Loucy (cell line): Measurements from ENCODE around the gene MPND.

Source experiments
- H2AFZ ChIP-seq: fragments of 200-600 bp; sonication (generic); 2 replicates; pipeline ENCODE4 v1.6.0; 2016; ENCODE audit warnings: antibody characterized with exemption, mild to moderate bottlenecking, low read length, moderate library complexity
- H3F3A ChIP-seq: fragments of 200-600 bp; 2 replicates; pipeline ENCODE4 v1.6.0; 2016; ENCODE audit warnings: antibody characterized with exemption, low read depth, mild to moderate bottlenecking
- H3K27me3 ChIP-seq: fragments of 200-600 bp; sonication (generic); 2 replicates; pipeline ENCODE4 v1.6.1; 2014; ENCODE audit warnings: low read length, mild to moderate bottlenecking; ENCODE audit not compliant: insufficient read depth, poor library complexity, severe bottlenecking
- H3K36me3 ChIP-seq: fragments of 200-600 bp; sonication (generic); 2 replicates; pipeline ENCODE4 v1.6.1; 2016; ENCODE audit warnings: low read length; ENCODE audit not compliant: insufficient read depth
- H3K4me1 ChIP-seq: fragments of 200-600 bp; sonication (generic); 2 replicates; pipeline ENCODE4 v1.5.1; 2014; ENCODE audit warnings: low read length, mild to moderate bottlenecking; ENCODE audit not compliant: insufficient read depth, poor library complexity, severe bottlenecking
- H3K4me2 ChIP-seq: fragments of 200-600 bp; sonication (generic); 2 replicates; pipeline ENCODE4 v1.6.0; 2014; ENCODE audit warnings: antibody characterized with exemption, low read length, low read depth, mild to moderate bottlenecking; ENCODE audit not compliant: poor library complexity, severe bottlenecking
- H3K4me3 ChIP-seq: fragments of 200-600 bp; sonication (generic); 2 replicates; pipeline ENCODE4 v1.5.1; 2014; ENCODE audit warnings: low read length, mild to moderate bottlenecking, mixed read lengths; ENCODE audit not compliant: poor library complexity, severe bottlenecking
- H3K79me2 ChIP-seq: fragments of 200-600 bp; sonication (generic); 2 replicates; pipeline ENCODE4 v1.6.1; 2014; ENCODE audit warnings: low read length; ENCODE audit not compliant: insufficient read depth
- H3K9ac ChIP-seq: fragments of 200-600 bp; sonication (generic); 2 replicates; pipeline ENCODE4 v1.6.0; 2014; ENCODE audit warnings: mild to moderate bottlenecking, low read depth, low read length, moderate library complexity; ENCODE audit not compliant: poor library complexity, severe bottlenecking
- H3K9me2 ChIP-seq: fragments of 200-600 bp; sonication (generic); replicated peaks from 2 replicates; pipeline ENCODE4 v1.6.1; 2016; ENCODE audit warnings: low read depth, low read length, mixed read lengths
- H3K9me3 ChIP-seq: fragments of 200-600 bp; sonication (generic); 2 replicates; pipeline ENCODE4 v1.6.1; 2014; ENCODE audit warnings: mild to moderate bottlenecking, antibody characterized with exemption, low read length, low read depth; ENCODE audit not compliant: insufficient read depth
- H4K20me1 ChIP-seq: fragments of 200-600 bp; sonication (generic); 2 replicates; pipeline ENCODE4 v1.6.0; 2014; ENCODE audit warnings: antibody characterized with exemption, low read length, mild to moderate bottlenecking; ENCODE audit not compliant: insufficient read depth, poor library complexity, severe bottlenecking
- CTCF ChIP-seq: fragments of 200-600 bp; sonication (generic); conservative IDR thresholded peaks from 2 replicates; pipeline ENCODE4 v1.5.1; 2014; ENCODE audit warnings: mild to moderate bottlenecking, antibody characterized with exemption, low read length
- EZH2phosphoT487 ChIP-seq: fragments of 200-600 bp; IDR thresholded peaks from 2 replicates; pipeline ENCODE4 v1.6.1; 2018; ENCODE audit warnings: antibody characterized with exemption, mild to moderate bottlenecking, moderate library complexity, borderline replicate concordance

The MPND gene

GRCh38 chr19:4301590-4302242 is 41.6 kb upstream of the MPND start:
- Histone ChIP-seq H3K4me2 (no peak overlapping the region), H2AFZ (peak overlapping the region; percentile 43; the same call in 1 of the 2 replicates), H3K9me3 (no peaks in the 10 kb centered on the region), H3F3A (no peaks in the 10 kb centered on the region), H3K27me3 (no peaks in the 10 kb centered on the region), H3K4me1 (peaks cover 4% of the 10 kb centered on the region), H3K9ac (no peak overlapping the region), H3K9me2 (no peaks in the 10 kb centered on the region), H3K36me3 (no peaks in the 10 kb centered on the region), H4K20me1 (no peaks in the 10 kb centered on the region), H3K4me3 (no peak overlapping the region), H3K79me2 (no peaks in the 10 kb centered on the region)
- TF ChIP-seq CTCF, result no peak
- no peak for TF ChIP-seq EZH2phosphoT487

DNA sequence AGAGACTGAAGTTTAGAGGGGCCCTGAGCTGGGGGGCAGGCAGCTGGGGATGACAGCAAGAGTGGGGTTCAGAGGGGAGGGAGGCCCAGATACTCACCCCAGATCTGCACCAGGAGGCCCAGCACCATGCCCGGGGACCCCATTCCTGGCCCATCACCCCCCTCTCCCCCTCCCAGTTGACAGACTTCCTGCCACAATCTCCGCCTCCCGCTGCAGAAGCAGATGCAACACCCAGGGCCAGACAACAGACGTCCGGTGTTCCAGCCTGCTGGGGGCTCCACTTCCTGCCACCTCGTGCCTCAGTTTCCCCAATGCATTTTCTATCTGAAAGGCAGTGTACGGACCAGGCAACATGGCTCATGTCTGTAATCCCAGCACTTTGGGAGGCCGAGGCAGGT is 41.1 kb upstream of the MPND start, which contains the start of gene TMIGD2:
Gene TMIGD2 (minus strand): TSS at position 147 of the 398 bp plus-strand sequence. CDS start 4 bp downstream, at position 143.
- H3K9ac ChIP-seq, result no peak within 1 kb of the TSS
- no peaks in the 10 kb centered on the region for H3K9me3 ChIP-seq
- H3K4me1 ChIP-seq, result peaks cover 4% of the 10 kb centered on the region
- H3K27me3 ChIP-seq, result no peaks in the 10 kb centered on the region
- no peaks in the 10 kb centered on the region for H3K36me3 ChIP-seq
- peak within 1 kb of the TSS; percentile 43; the same call in 1 of the 2 replicates for H2AFZ ChIP-seq
- TF ChIP-seq CTCF, result no peak
- TF ChIP-seq EZH2phosphoT487, result no peak
- H3K4me2 ChIP-seq, result no peak within 1 kb of the TSS
- H3F3A ChIP-seq, result no peaks in the 10 kb centered on the region
- H3K4me3 ChIP-seq, result no peak within 1 kb of the TSS
- no peaks in the 10 kb centered on the region for H4K20me1 ChIP-seq
- no peaks in the 10 kb centered on the region for H3K9me2 ChIP-seq
- no peaks in the 10 kb centered on the region for H3K79me2 ChIP-seq

GRCh38 chr19:4303819-4304537 is 39.4 kb upstream of the MPND start:
- H3K27me3 ChIP-seq, result no peaks in the 10 kb centered on the region
- H3K9me2 ChIP-seq, result no peaks in the 10 kb centered on the region
- H3K4me2 ChIP-seq, result peak overlapping the region; percentile 18
- H3K9me3 ChIP-seq, result no peaks in the 10 kb centered on the region
- H3K36me3 ChIP-seq, result no peaks in the 10 kb centered on the region
- H3K4me1 ChIP-seq, result peaks cover 4% of the 10 kb centered on the region
- no peaks in the 10 kb centered on the region for H3K79me2 ChIP-seq
- peak overlapping the region; percentile 68 for H3K4me3 ChIP-seq
- no peak overlapping the region for H3K9ac ChIP-seq
- TF ChIP-seq EZH2phosphoT487, result no peak
- no peak for TF ChIP-seq CTCF
- peak overlapping the region; percentile 24 for H2AFZ ChIP-seq
- no peaks in the 10 kb centered on the region for H4K20me1 ChIP-seq
- no peaks in the 10 kb centered on the region for H3F3A ChIP-seq
